Uterus (tissue), 2 donors: ENCODE measurements around the gene FARS2.

Source experiments
- CTCF ChIP-seq, 4 experiments: fragments of 200-600 bp in 2 of 4; fragments of 450-650 bp in 2 of 4; sonication (generic) in 2 of 4; IDR thresholded peaks; one replicate each; pipeline ENCODE4 v1.5.1; 2016 to 2019; ENCODE audit warnings: antibody characterized with exemption in 4 of 4, mild to moderate bottlenecking in 2 of 4, moderate library complexity in 1 of 4
- POLR2A ChIP-seq, 2 donors: fragments of 450-650 bp; IDR thresholded peaks; one replicate each; pipeline ENCODE4 v1.6.1; 2016; ENCODE audit warnings: antibody characterized with exemption in 2 of 2, mild to moderate bottlenecking in 1 of 2, moderate library complexity in 1 of 2

DNA sequence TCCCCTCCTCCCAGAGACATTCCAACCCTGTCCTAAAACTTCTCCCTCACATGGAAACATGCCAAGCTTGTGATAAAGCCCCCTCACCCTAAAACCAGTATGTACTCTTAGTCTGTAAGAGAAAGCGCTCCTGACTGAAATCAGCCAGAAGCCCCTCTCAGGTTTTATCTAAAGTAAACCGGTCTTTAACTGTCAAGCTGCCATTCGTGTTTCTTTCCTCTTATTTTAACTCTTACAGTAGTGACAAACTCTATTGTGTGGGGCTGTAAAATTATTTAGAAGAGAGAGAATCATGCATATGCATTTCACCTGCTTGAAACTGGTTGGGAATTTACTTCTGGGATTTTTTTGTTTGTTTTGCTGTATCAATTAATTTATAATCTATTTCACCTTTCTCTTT lies 62.7 kb downstream of the FARS2 start:
- no peak for TF ChIP-seq CTCF (IDR thresholded peaks at IDR 0.05)
- TF ChIP-seq POLR2A (IDR thresholded peaks at IDR 0.05): no peak
